Heart left ventricle (tissue), 11 donors: ENCODE data around the gene DTX3. TPM values are rescaled to one million over a fixed set of nuclear protein-coding genes. Genes with fewer than 3 reads are reported as not detected.

Experiments
- polyA plus RNA-seq, 2 donors: library from polyadenylated mRNA; stranded (reverse); fragments of 200-250 nt; gene quantifications; one replicate each; pipeline ENCODE4 v1.2.3, GENCODE V29; 2013
- total RNA-seq, 9 donors: library from RNA; depleted of rRNA in 2 of 9; stranded (reverse); fragments of >200 nt in 2 of 9; fragmentation: NEBNext Ultra II Directional in 3 of 9; extraction: Animal tissue kit (Norgen Biotek cat#: 25700) in 3 of 9; gene quantifications; one replicate each; pipeline versions ENCODE4 v1.1.0 to v1.2.4, GENCODE V29; 2016 to 2023
- donor health status: ischemic (EF 13 %, LVEDD 7.1; RV severe dilation, severe dysfunction).
- donor health status: healthy with polysubstance abuse.
- donor health status: DM: no; HTN: yes; CAD: no.
- donor health status: DM: no; HTN: no; CAD: no.
- donor health status: ischemic (EF 25% LVEDD 5.7; RV mildly dilated, moderate dysfunction).
- donor health status: healthy.
- donor health status: DM: yes; HTN: yes; CAD: no.
- donor health status: PGD.
- donor health status: nonischemic (EF 23%, LVEDD 6.1; RV moderate dilation, normal function).

DTX3 gene
- total and polyA plus RNA-seq, 11 donors, result 15.6 to 30.7 (median 22.4) TPM

Other genes with a start within 250 kb of the DTX3 start
- gene R3HDM2, start 173.8 kb upstream of the DTX3 start, total RNA-seq, result 100 to 1,000 TPM in 1 of 9 donors, 10 to 100 TPM in 8; 33.1 to 102 (median 61.9) TPM
- 10 to 100 TPM; 12.7 to 24.5 TPM for gene R3HDM2, start 173.8 kb upstream of the DTX3 start, polyA plus RNA-seq
- under 1 TPM in 1 of 9 donors, not detected in 8; 0.27 TPM for gene INHBC, start 170.0 kb upstream of the DTX3 start, total RNA-seq
- gene INHBC, start 170.0 kb upstream of the DTX3 start, polyA plus RNA-seq, result under 1 TPM in 1 of 2 donors, not detected in 1; 0.03 TPM
- under 1 TPM in 1 of 9 donors, not detected in 8; 0.64 TPM for gene INHBE, start 149.5 kb upstream of the DTX3 start, total RNA-seq
- gene INHBE, start 149.5 kb upstream of the DTX3 start, polyA plus RNA-seq, result under 1 TPM in 1 of 2 donors, not detected in 1; 0.03 TPM
- gene GLI1, start 145.0 kb upstream of the DTX3 start, total RNA-seq, result 1 to 10 TPM in 4 of 9 donors, under 1 TPM in 5; 0.19 to 2.6 (median 0.83) TPM
- under 1 TPM; 0.08 to 0.97 TPM for gene GLI1, start 145.0 kb upstream of the DTX3 start, polyA plus RNA-seq
- 10 to 100 TPM in 2 of 9 donors, 1 to 10 TPM in 7; 2.2 to 33.4 (median 3.9) TPM for gene ARHGAP9, start 125.0 kb upstream of the DTX3 start, total RNA-seq
- 1 to 10 TPM; 1.7 to 3.4 TPM for gene ARHGAP9, start 125.0 kb upstream of the DTX3 start, polyA plus RNA-seq
- 100 to 1,000 TPM in 1 of 9 donors, 10 to 100 TPM in 8; 36.8 to 109 (median 69.7) TPM for gene MARS1, start 116.8 kb upstream of the DTX3 start, total RNA-seq
- 10 to 100 TPM; 91.7 to 98.0 TPM for gene MARS1, start 116.8 kb upstream of the DTX3 start, polyA plus RNA-seq
- gene DDIT3, start 84.3 kb upstream of the DTX3 start, total RNA-seq, result 10 to 100 TPM; 11.5 to 30.9 (median 17.5) TPM
- 10 to 100 TPM; 58.3 to 60.5 TPM for gene DDIT3, start 84.3 kb upstream of the DTX3 start, polyA plus RNA-seq
- gene MBD6, start 82.0 kb upstream of the DTX3 start, total RNA-seq, result 10 to 100 TPM; 13.1 to 43.3 (median 30.1) TPM
- gene MBD6, start 82.0 kb upstream of the DTX3 start, polyA plus RNA-seq, result 10 to 100 TPM; 11.4 to 17.2 TPM
- 100 to 1,000 TPM in 5 of 9 donors, 10 to 100 TPM in 4; 84.4 to 159 (median 109) TPM for gene DCTN2, start 57.6 kb upstream of the DTX3 start, total RNA-seq
- gene DCTN2, start 57.6 kb upstream of the DTX3 start, polyA plus RNA-seq, result 100 to 1,000 TPM in 1 of 2 donors, 10 to 100 TPM in 1; 62.3 to 228 TPM
- under 1 TPM in 6 of 9 donors, not detected in 3; 0.07 to 0.31 (median 0.17) TPM for gene KIF5A, start 54.8 kb upstream of the DTX3 start, total RNA-seq
- gene KIF5A, start 54.8 kb upstream of the DTX3 start, polyA plus RNA-seq, result under 1 TPM; 0.06 to 0.08 TPM
- 10 to 100 TPM; 12.9 to 31.0 (median 17.0) TPM for gene PIP4K2C, start 13.6 kb upstream of the DTX3 start, total RNA-seq
- gene PIP4K2C, start 13.6 kb upstream of the DTX3 start, polyA plus RNA-seq, result 10 to 100 TPM in 1 of 2 donors, 1 to 10 TPM in 1; 4.6 to 22.6 TPM
- gene ARHGEF25, start 6.6 kb downstream of the DTX3 start, total RNA-seq, result 10 to 100 TPM in 4 of 9 donors, 1 to 10 TPM in 5; 5.5 to 11.5 (median 9.5) TPM
- 10 to 100 TPM; 10.2 to 20.3 TPM for gene ARHGEF25, start 6.6 kb downstream of the DTX3 start, polyA plus RNA-seq
- gene B4GALNT1, start 28.4 kb downstream of the DTX3 start, total RNA-seq, result 1 to 10 TPM; 1.9 to 8.8 (median 5.9) TPM
- 1 to 10 TPM; 2.6 to 5.1 TPM for gene B4GALNT1, start 28.4 kb downstream of the DTX3 start, polyA plus RNA-seq
- gene OS9, start 89.3 kb downstream of the DTX3 start, total RNA-seq, result 100 to 1,000 TPM in 7 of 9 donors, 10 to 100 TPM in 2; 93.4 to 188 (median 130) TPM
- 100 to 1,000 TPM in 1 of 2 donors, 10 to 100 TPM in 1; 89.4 to 196 TPM for gene OS9, start 89.3 kb downstream of the DTX3 start, polyA plus RNA-seq
- 10 to 100 TPM in 2 of 9 donors, 1 to 10 TPM in 7; 4.2 to 12.0 (median 5.5) TPM for gene AGAP2, start 133.9 kb downstream of the DTX3 start, total RNA-seq
- 1 to 10 TPM; 3.9 to 8.6 TPM for gene AGAP2, start 133.9 kb downstream of the DTX3 start, polyA plus RNA-seq
- gene TSPAN31, start 140.2 kb downstream of the DTX3 start, total RNA-seq, result 10 to 100 TPM; 27.2 to 59.3 (median 31.4) TPM
- gene TSPAN31, start 140.2 kb downstream of the DTX3 start, polyA plus RNA-seq, result 10 to 100 TPM; 31.1 to 41.2 TPM
- gene CDK4, start 147.5 kb downstream of the DTX3 start, total RNA-seq, result 10 to 100 TPM; 38.1 to 62.1 (median 50.2) TPM
- gene CDK4, start 147.5 kb downstream of the DTX3 start, polyA plus RNA-seq, result 10 to 100 TPM; 23.4 to 81.9 TPM
- 10 to 100 TPM; 11.3 to 18.9 (median 13.3) TPM for gene MARCHF9, start 150.3 kb downstream of the DTX3 start, total RNA-seq
- gene MARCHF9, start 150.3 kb downstream of the DTX3 start, polyA plus RNA-seq, result 10 to 100 TPM; 13.6 to 15.8 TPM
- gene CYP27B1, start 162.3 kb downstream of the DTX3 start, total RNA-seq, result under 1 TPM in 5 of 9 donors, not detected in 4; 0.16 to 0.77 (median 0.19) TPM
- gene CYP27B1, start 162.3 kb downstream of the DTX3 start, polyA plus RNA-seq, result under 1 TPM; 0.11 to 0.19 TPM
- 10 to 100 TPM in 3 of 9 donors, 1 to 10 TPM in 5, under 1 TPM in 1; 0.95 to 16.6 (median 7.7) TPM for gene METTL1, start 167.3 kb downstream of the DTX3 start, total RNA-seq
- 10 to 100 TPM in 1 of 2 donors, 1 to 10 TPM in 1; 9.4 to 28.5 TPM for gene METTL1, start 167.3 kb downstream of the DTX3 start, polyA plus RNA-seq
- gene EEF1AKMT3, start 167.8 kb downstream of the DTX3 start, total RNA-seq, result 1 to 10 TPM; 1.2 to 4.5 (median 1.9) TPM
- 1 to 10 TPM in 1 of 2 donors, under 1 TPM in 1; 0.84 to 1.2 TPM for gene EEF1AKMT3, start 167.8 kb downstream of the DTX3 start, polyA plus RNA-seq
- gene TSFM, start 178.0 kb downstream of the DTX3 start, total RNA-seq, result 10 to 100 TPM; 38.8 to 62.5 (median 45.4) TPM
- 10 to 100 TPM; 37.6 to 80.8 TPM for gene TSFM, start 178.0 kb downstream of the DTX3 start, polyA plus RNA-seq
- 1 to 10 TPM; 1.3 to 6.2 (median 2.4) TPM for gene AVIL, start 213.9 kb downstream of the DTX3 start, total RNA-seq
- gene AVIL, start 213.9 kb downstream of the DTX3 start, polyA plus RNA-seq, result 1 to 10 TPM; 1.9 to 2.1 TPM
- gene CTDSP2, start 241.9 kb downstream of the DTX3 start, total RNA-seq, result 100 to 1,000 TPM in 3 of 9 donors, 10 to 100 TPM in 6; 69.9 to 191 (median 89.3) TPM
- 10 to 100 TPM; 28.0 to 68.4 TPM for gene CTDSP2, start 241.9 kb downstream of the DTX3 start, polyA plus RNA-seq